EH (cell line): Measurements from ENCODE around the gene UBE3C.
"Not testable (repeated sequence)": the region's sequence is repeated elsewhere in the genome, so short reads cannot be mapped to it uniquely, and the experiment has no call there.

Source experiments
- DNase-seq: peaks from one replicate; pipeline ENCODE4 v3.0.0-alpha.2; 2015; ENCODE audit warnings: low read depth

Gene UBE3C

GRCh38 chr7:157271991-157272324, 133.2 kb downstream of the UBE3C start:
- DNase-seq: peak; percentile 99

GRCh38 chr7:157272351-157273207, 133.9 kb downstream of the UBE3C start:
- no peak for DNase-seq

- DNase-seq: peak; percentile 76
Measured at GRCh38 chr7:157273208-157274093, 134.7 kb downstream of the UBE3C start.

GRCh38 chr7:157274094-157274634, 135.4 kb downstream of the UBE3C start:
- DNase-seq: not testable (repeated sequence)

- no peak for DNase-seq
Measured at GRCh38 chr7:157274991-157275427, 136.3 kb downstream of the UBE3C start.

- no peak for DNase-seq
Measured at GRCh38 chr7:157276091-157276561, 137.4 kb downstream of the UBE3C start.

- peak; percentile 68 for DNase-seq
Measured at GRCh38 chr7:157276731-157277562, 138.2 kb downstream of the UBE3C start.

- DNase-seq: not testable (repeated sequence)
Measured at GRCh38 chr7:157277568-157277967, 138.8 kb downstream of the UBE3C start.

GRCh38 chr7:157278167-157278790, 139.6 kb downstream of the UBE3C start:
- DNase-seq: no peak

- DNase-seq: peak; percentile 29
Measured at GRCh38 chr7:157278791-157279724, 140.3 kb downstream of the UBE3C start.

- no peak for DNase-seq
Measured at GRCh38 chr7:157279741-157280215, 141.1 kb downstream of the UBE3C start.

GRCh38 chr7:157280216-157280841, 141.6 kb downstream of the UBE3C start:
- DNase-seq: no peak

GRCh38 chr7:157281221-157281998, 142.7 kb downstream of the UBE3C start:
- DNase-seq: no peak

- DNase-seq: no peak
Measured at GRCh38 chr7:157282141-157282801, 143.5 kb downstream of the UBE3C start.

GRCh38 chr7:157284229-157285014, 145.7 kb downstream of the UBE3C start:
- DNase-seq: no peak

GRCh38 chr7:157291404-157292080, 152.8 kb downstream of the UBE3C start:
- DNase-seq: no peak

GRCh38 chr7:157292258-157292657, 153.5 kb downstream of the UBE3C start:
- DNase-seq: no peak
